ENCODE data around the gene ADAP1. TPM values are rescaled to one million over a fixed set of nuclear protein-coding genes. Genes with fewer than 3 reads are reported as not detected.

The ADAP1 gene
- total RNA-seq, 1 experiment from 2014 or later, result 6.2 TPM

DNA sequence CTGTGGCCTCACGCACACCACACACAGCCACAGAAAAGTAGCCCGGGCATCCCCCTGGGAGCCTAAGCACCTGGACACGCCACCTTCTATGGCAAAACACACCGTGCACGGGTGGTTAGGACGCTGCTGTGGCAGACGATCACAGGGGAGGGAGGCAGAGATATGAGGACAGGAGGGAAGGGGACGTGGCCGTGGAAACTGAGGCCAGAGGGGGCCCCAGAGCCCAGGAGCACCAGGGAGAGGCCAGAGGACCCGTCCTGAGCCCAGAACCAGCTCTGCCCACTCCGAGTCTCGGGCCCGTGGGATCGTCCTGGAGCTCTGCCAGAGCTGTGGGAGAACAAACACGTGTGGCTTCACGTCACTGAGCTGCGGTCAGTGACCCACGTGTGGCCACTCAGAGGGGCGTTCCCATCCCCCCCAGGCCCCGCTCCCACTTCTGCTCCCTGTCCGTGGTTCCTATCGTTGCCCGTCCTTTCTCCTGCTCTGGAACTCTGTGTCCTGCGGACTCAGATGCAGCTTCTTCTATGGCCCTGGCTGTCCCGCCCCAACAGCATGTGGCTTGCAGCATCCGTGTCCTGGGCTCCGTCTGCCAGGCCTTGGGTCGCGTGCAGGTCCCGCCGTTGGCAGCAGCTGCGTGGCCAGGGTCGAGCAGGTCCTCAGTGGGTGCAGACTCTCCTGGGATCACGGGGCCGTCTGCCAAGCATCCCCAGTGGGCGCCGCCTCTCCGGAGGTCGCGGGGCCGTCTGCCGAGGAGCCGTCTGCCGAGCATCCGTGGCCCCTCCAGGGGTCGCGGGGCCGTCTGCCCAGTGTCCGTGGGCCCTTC is 47.1 kb downstream of the ADAP1 start:
- H3K27me3 Mint-ChIP-seq (ENCODE audit: low read depth), result peaks cover 31% of the 10 kb centered on the region
- Histone ChIP-seq H3K23me2 (ENCODE audit: insufficient read length, low read depth, low read length, poor library complexity, severe bottlenecking) (peaks cover 3% of the 10 kb centered on the region), H3K14ac (ENCODE audit: insufficient read depth, low read length) (no peak overlapping the region), H2BK5ac (ENCODE audit: insufficient read length, low read length) (no peak overlapping the region), H4K8ac (replicated peaks; ENCODE audit: insufficient read length, low read depth, low read length) (no peak overlapping the region), H2AFZ (ENCODE audit: low read length) (no peak overlapping the region), H2BK15ac (ENCODE audit: low read depth, low read length) (no peak overlapping the region), H3K23ac (ENCODE audit: insufficient read length, low read depth, low read length) (no peak overlapping the region), H3K79me2 (ENCODE audit: insufficient read depth, low read length) (no peaks in the 10 kb centered on the region), H3K18ac (ENCODE audit: insufficient read length, low read depth, low read length) (no peak overlapping the region), H3K4ac (ENCODE audit: low read depth, low read length) (no peak overlapping the region), H4K5ac (ENCODE audit: insufficient read length, low read depth, low read length) (no peak overlapping the region), H2AK5ac (ENCODE audit: insufficient read length, low read length) (no peak overlapping the region), H4K91ac (ENCODE audit: insufficient read length, low read depth, low read length) (no peak overlapping the region), H3T11ph (ENCODE audit: low read length) (no peak overlapping the region), H3K27ac (ENCODE audit: insufficient read length, low read depth, low read length) (no peak overlapping the region), H3K9ac (ENCODE audit: extremely low read depth, insufficient read length, low read length) (no peak overlapping the region), H2BK20ac (ENCODE audit: low read depth, low read length, poor library complexity, severe bottlenecking) (no peak overlapping the region), H3K4me2 (ENCODE audit: insufficient read depth, insufficient read length, low read length) (no peak overlapping the region), H2BK120ac (ENCODE audit: low read depth, low read length, poor library complexity, severe bottlenecking) (no peak overlapping the region), H3K56ac (ENCODE audit: insufficient read length, low read depth, low read length) (no peak overlapping the region), H3K27me3 (ENCODE audit: insufficient read depth, low read length) (no peaks in the 10 kb centered on the region; the same call in 1 of the 2 replicates), H3K79me1 (ENCODE audit: insufficient read depth, low read depth, low read length, poor library complexity, severe bottlenecking) (no peaks in the 10 kb centered on the region), H4K20me1 (ENCODE audit: control insufficient read depth, insufficient read depth, insufficient read length) (no peaks in the 10 kb centered on the region), H3K4me1 (ENCODE audit: insufficient read depth, low read length) (no peaks in the 10 kb centered on the region; the same call in 1 of the 2 replicates), H3K9me3 (ENCODE audit: control insufficient read depth, low read depth, low read length) (no peaks in the 10 kb centered on the region), H2BK12ac (ENCODE audit: insufficient read length, low read depth, low read length) (no peak overlapping the region)
- no peak for DNase-seq
- H3K4me3 Mint-ChIP-seq, result no peak overlapping the region
- no peaks in the 10 kb centered on the region for H3K36me3 Mint-ChIP-seq (ENCODE audit: insufficient read depth in 1 of 3, low read depth in 3 of 3)
- no CpG with 5 or more reads among the region's 49 CpGs for WGBS (ENCODE audit: extremely low coverage, insufficient read length, low lambda C conversion rate)
- H3K9me3 Mint-ChIP-seq, result no peaks in the 10 kb centered on the region; a peak in 1 of 5 replicates
- TF ChIP-seq, protein P1, sequence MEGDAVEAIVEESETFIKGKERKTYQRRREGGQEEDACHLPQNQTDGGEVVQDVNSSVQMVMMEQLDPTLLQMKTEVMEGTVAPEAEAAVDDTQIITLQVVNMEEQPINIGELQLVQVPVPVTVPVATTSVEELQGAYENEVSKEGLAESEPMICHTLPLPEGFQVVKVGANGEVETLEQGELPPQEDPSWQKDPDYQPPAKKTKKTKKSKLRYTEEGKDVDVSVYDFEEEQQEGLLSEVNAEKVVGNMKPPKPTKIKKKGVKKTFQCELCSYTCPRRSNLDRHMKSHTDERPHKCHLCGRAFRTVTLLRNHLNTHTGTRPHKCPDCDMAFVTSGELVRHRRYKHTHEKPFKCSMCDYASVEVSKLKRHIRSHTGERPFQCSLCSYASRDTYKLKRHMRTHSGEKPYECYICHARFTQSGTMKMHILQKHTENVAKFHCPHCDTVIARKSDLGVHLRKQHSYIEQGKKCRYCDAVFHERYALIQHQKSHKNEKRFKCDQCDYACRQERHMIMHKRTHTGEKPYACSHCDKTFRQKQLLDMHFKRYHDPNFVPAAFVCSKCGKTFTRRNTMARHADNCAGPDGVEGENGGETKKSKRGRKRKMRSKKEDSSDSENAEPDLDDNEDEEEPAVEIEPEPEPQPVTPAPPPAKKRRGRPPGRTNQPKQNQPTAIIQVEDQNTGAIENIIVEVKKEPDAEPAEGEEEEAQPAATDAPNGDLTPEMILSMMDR (conservative IDR thresholded peaks at IDR 0.05), result no peak
- H3K4me1 Mint-ChIP-seq, result 0 out of 4 replicates have a peak, but pooled peaks cover 0 to 5% of the 10 kb centered on the region in 2 experiments
- H3K27ac Mint-ChIP-seq, result no peak overlapping the region

Measured in H9 (cell line).